OCI-LY3 (cell line): ENCODE measurements around the gene CCDC27.

Experiments
- H2AFZ ChIP-seq: fragments of 200-600, 300-600 bp; shearing (Covaris generic); 2 replicates; pipeline ENCODE4 v1.6.0; 2014; ENCODE audit warnings: antibody characterized with exemption, low read depth, low read length
- H3K27ac ChIP-seq: fragments of 200-600, 300-600 bp; sonication (generic); 2 replicates; pipeline ENCODE4 v1.5.1; 2014; ENCODE audit warnings: mild to moderate bottlenecking, low read length, moderate library complexity, mixed read lengths
- H3K27me3 ChIP-seq: fragments of 200-600, 300-600 bp; sonication (generic); 2 replicates; pipeline ENCODE4 v1.6.1; 2014; ENCODE audit warnings: low read depth, low read length, mixed read lengths
- H3K36me3 ChIP-seq: fragments of 200-600, 300-600 bp; sonication (generic); replicated peaks from 2 replicates; pipeline ENCODE3; 2014; ENCODE audit warnings: low read depth, low read length, mixed read lengths
- H3K4me1 ChIP-seq: fragments of 300-600, 200-600 bp; sonication (generic); 2 replicates; pipeline ENCODE4 v1.6.1; 2014; ENCODE audit warnings: low read length, mixed read lengths
- H3K4me2 ChIP-seq: fragments of 200-600, 300-600 bp; sonication (generic); 2 replicates; pipeline ENCODE4 v1.6.1; 2014; ENCODE audit warnings: low read length, mixed read lengths
- H3K4me3 ChIP-seq: fragments of 300-600, 200-600 bp; sonication (generic); 2 replicates; pipeline ENCODE4 v1.5.1; 2014; ENCODE audit warnings: antibody characterized with exemption, mild to moderate bottlenecking, low read length, moderate library complexity
- H3K79me2 ChIP-seq: fragments of 300-600, 200-600 bp; shearing (Covaris generic); 2 replicates; pipeline ENCODE4 v1.6.1; 2014; ENCODE audit warnings: mild to moderate bottlenecking, low read length, mixed read lengths
- H3K9ac ChIP-seq: fragments of 300-600, 200-600 bp; shearing (Covaris generic); 2 replicates; pipeline ENCODE4 v1.6.0; 2014; ENCODE audit warnings: mild to moderate bottlenecking, low read length, moderate library complexity
- H3K9me3 ChIP-seq: fragments of 200-600, 300-600 bp; shearing (Covaris generic); 2 replicates; pipeline ENCODE4 v1.6.1; 2014; ENCODE audit warnings: low read length, mixed read lengths; ENCODE audit not compliant: insufficient read depth
- H4K20me1 ChIP-seq: fragments of 200-600, 300-600 bp; sonication (generic); 2 replicates; pipeline ENCODE4 v1.6.1; 2016; ENCODE audit warnings: low read length, mixed read lengths; ENCODE audit not compliant: insufficient read depth
- EZH2phosphoT487 ChIP-seq: fragments of 200-600 bp; shearing (Covaris generic); IDR thresholded peaks from 2 replicates; pipeline ENCODE4 v1.6.1; 2018; ENCODE audit warnings: antibody characterized with exemption, mixed run types, low read depth
- TF ChIP-seq, protein P1 (sequence below): fragments of 200-600, 300-600 bp; sonication (generic); IDR thresholded peaks from 2 replicates; pipeline ENCODE4 v1.5.1; 2014; ENCODE audit warnings: antibody characterized with exemption, low read length, low read depth

CCDC27 gene

DNA sequence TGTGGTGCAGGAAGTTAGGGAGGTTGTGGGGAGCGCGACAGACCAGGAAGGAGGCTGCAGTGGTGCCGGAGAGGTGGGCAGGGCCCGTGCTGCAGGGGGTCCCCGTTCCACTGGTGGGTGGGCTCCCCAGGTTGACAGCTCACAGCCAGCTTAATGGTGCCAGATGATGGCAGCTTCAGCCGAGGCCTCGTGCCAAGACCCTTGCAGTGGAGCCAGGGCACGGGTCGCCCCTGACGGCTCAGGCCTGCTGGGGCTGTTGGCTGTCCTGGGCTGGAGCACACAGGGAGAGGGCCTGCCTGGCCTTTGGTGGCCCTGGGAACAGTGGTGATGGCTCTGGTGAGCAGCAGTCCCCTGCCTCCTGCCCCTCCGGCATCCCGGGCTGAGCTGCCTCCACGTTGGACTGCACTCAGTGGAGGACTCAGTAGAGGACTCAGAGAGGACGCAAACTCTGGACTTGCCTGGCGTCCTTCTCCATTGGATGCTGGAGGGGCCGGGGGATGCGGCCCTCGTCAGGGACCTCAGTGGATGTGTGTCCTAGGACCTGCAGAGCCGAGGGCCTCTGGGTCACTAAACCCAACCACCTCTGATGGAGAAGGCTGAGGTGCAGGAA, 46.8 kb upstream of the CCDC27 start:
- no peaks in the 10 kb centered on the region for H4K20me1 ChIP-seq
- H2AFZ ChIP-seq: no peak overlapping the region
- no peaks in the 10 kb centered on the region for H3K79me2 ChIP-seq
- no peaks in the 10 kb centered on the region for H3K9me3 ChIP-seq
- H3K4me2 ChIP-seq: no peak overlapping the region
- H3K27me3 ChIP-seq: peaks cover 13% of the 10 kb centered on the region; the same call in 1 of the 2 replicates
- no peaks in the 10 kb centered on the region for H3K4me1 ChIP-seq
- H3K9ac ChIP-seq: no peak overlapping the region
- no peaks in the 10 kb centered on the region for H3K36me3 ChIP-seq
- no peak overlapping the region for H3K4me3 ChIP-seq
- no peak for TF ChIP-seq EZH2phosphoT487
- TF ChIP-seq, protein P1, sequence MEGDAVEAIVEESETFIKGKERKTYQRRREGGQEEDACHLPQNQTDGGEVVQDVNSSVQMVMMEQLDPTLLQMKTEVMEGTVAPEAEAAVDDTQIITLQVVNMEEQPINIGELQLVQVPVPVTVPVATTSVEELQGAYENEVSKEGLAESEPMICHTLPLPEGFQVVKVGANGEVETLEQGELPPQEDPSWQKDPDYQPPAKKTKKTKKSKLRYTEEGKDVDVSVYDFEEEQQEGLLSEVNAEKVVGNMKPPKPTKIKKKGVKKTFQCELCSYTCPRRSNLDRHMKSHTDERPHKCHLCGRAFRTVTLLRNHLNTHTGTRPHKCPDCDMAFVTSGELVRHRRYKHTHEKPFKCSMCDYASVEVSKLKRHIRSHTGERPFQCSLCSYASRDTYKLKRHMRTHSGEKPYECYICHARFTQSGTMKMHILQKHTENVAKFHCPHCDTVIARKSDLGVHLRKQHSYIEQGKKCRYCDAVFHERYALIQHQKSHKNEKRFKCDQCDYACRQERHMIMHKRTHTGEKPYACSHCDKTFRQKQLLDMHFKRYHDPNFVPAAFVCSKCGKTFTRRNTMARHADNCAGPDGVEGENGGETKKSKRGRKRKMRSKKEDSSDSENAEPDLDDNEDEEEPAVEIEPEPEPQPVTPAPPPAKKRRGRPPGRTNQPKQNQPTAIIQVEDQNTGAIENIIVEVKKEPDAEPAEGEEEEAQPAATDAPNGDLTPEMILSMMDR: no peak
- H3K27ac ChIP-seq: no peak overlapping the region

DNA sequence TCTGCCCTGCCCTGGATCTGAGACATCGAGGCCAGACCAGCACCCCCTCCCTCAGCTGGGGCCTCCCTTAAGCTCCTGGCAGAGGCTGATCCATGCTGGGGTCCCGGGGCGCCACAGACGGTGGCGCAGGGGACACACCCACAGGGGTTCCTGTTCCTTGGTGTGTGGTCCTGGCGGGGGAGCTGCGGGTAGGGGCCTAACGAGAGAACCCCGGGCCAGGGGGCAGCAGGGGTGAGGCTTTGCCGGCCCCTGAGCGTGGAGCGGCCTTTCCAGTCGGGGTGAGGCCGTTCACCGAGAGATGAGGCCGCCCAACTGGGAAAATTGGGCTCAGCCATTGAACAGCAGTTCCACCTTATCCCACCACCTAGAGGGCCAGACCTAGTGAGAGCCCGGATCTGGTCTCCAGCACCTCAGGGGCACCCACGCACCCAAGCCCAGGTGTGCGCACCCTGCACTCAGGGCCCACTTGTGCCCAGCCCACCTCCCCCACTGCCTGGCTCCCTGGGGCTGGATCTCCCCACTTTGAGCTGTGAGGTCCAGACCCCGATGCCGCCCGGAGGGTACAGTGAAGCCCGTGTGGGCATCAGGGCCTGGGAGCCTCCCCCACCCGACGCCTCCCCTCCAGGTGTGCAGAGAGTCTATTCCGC, 45.5 kb upstream of the CCDC27 start:
- Histone ChIP-seq H3K36me3 (no peaks in the 10 kb centered on the region), H4K20me1 (no peaks in the 10 kb centered on the region), H3K79me2 (no peaks in the 10 kb centered on the region), H3K4me2 (no peak overlapping the region), H3K9ac (no peak overlapping the region), H3K4me1 (no peaks in the 10 kb centered on the region), H2AFZ (no peak overlapping the region), H3K4me3 (no peak overlapping the region), H3K9me3 (no peaks in the 10 kb centered on the region), H3K27ac (no peak overlapping the region), H3K27me3 (peaks cover 26% of the 10 kb centered on the region)
- no peak for TF ChIP-seq EZH2phosphoT487
- TF ChIP-seq, protein P1: no peak

DNA sequence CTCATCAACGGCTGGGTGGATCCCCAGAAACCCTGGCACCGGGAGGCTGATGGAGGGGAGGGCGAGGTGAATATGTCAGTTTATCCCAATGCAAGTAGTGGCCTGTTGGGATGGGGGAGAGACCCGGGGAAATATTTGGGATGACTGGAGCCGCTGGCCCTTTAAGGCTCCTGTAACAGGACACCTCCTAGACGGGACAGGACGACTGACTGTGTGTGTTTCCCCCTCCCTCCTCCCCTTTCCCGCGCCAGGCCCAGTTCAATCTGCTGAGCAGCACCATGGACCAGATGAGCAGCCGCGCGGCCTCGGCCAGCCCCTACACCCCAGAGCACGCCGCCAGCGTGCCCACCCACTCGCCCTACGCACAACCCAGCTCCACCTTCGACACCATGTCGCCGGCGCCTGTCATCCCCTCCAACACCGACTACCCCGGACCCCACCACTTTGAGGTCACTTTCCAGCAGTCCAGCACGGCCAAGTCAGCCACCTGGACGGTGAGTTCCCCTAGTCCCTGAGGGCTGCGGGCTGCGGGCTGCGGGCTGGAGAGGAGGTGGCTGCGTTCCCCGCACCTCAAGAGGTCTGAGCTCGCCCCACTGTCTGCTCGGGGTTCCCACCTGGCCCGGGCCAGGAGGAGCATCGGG, 44.8 kb upstream of the CCDC27 start:
- Histone ChIP-seq H3K4me1 (no peaks in the 10 kb centered on the region), H4K20me1 (no peaks in the 10 kb centered on the region), H3K36me3 (no peaks in the 10 kb centered on the region), H3K9me3 (no peaks in the 10 kb centered on the region), H2AFZ (no peak overlapping the region), H3K27me3 (peaks cover 33% of the 10 kb centered on the region), H3K9ac (no peak overlapping the region), H3K4me3 (no peak overlapping the region), H3K4me2 (no peak overlapping the region), H3K79me2 (no peaks in the 10 kb centered on the region), H3K27ac (no peak overlapping the region)
- TF ChIP-seq, protein P1: no peak
- no peak for TF ChIP-seq EZH2phosphoT487

DNA sequence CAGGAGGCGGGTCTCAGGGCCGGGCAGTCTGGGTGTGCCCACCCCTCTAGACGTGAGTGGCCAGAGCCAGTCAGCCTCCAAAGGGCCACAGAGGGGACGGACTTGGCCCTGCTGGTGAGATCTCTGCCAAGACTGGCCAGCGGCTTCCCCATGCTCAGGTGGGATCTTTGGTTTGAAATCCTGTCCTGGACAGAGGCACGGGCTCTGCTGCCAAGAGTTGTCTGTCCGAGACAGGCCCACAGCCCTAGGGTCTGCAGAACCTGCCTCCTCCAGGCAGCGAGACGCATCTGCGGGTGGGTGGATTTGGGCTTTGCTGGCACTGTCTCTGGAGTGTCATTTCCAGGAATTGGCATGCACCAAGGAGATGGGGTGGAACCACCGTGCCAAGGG, 44.3 kb upstream of the CCDC27 start:
- Histone ChIP-seq H3K4me2 (no peak overlapping the region), H3K27ac (no peak overlapping the region), H3K36me3 (no peaks in the 10 kb centered on the region), H4K20me1 (no peaks in the 10 kb centered on the region), H3K79me2 (no peaks in the 10 kb centered on the region), H3K9me3 (no peaks in the 10 kb centered on the region), H3K27me3 (peaks cover 38% of the 10 kb centered on the region), H3K4me1 (no peaks in the 10 kb centered on the region), H3K4me3 (no peak overlapping the region), H3K9ac (no peak overlapping the region), H2AFZ (no peak overlapping the region)
- TF ChIP-seq, protein P1: no peak
- no peak for TF ChIP-seq EZH2phosphoT487
